Muscle layer of colon (tissue), 2 donors: ENCODE results near the gene ITIH5.

Source experiments
- H3K27ac ChIP-seq: one replicate; pipeline ENCODE4 v1.7.0; 2013; ENCODE audit warnings: low read depth, mild to moderate bottlenecking, low read length, moderate library complexity
- H3K27me3 ChIP-seq, 2 donors: one replicate each; pipeline ENCODE4 v1.7.0; 2013; ENCODE audit warnings: low read length in 2 of 2, mild to moderate bottlenecking in 2 of 2; ENCODE audit not compliant: insufficient read depth in 2 of 2, control insufficient read depth in 1 of 2
- H3K36me3 ChIP-seq: one replicate; pipeline ENCODE4 v1.7.0; 2013; ENCODE audit warnings: mild to moderate bottlenecking, low read length; ENCODE audit not compliant: insufficient read depth
- H3K4me1 ChIP-seq: one replicate; pipeline ENCODE4 v1.7.0; 2013; ENCODE audit warnings: mild to moderate bottlenecking, low read length; ENCODE audit not compliant: insufficient read depth
- H3K4me3 ChIP-seq, 2 donors: one replicate each; pipeline ENCODE4 v1.7.0; 2013; ENCODE audit warnings: low read length in 2 of 2, low read depth in 1 of 2, mild to moderate bottlenecking in 1 of 2, moderate library complexity in 1 of 2
- H3K9ac ChIP-seq: one replicate; pipeline ENCODE4 v1.7.0; 2013; ENCODE audit warnings: low read length
- H3K9me3 ChIP-seq: one replicate; pipeline ENCODE4 v1.7.0; 2013; ENCODE audit warnings: mild to moderate bottlenecking, low read length
- donor health status: abdominal sarcoma.
- donor health status: Adenocarcinoma of cecum.

ITIH5 gene

DNA sequence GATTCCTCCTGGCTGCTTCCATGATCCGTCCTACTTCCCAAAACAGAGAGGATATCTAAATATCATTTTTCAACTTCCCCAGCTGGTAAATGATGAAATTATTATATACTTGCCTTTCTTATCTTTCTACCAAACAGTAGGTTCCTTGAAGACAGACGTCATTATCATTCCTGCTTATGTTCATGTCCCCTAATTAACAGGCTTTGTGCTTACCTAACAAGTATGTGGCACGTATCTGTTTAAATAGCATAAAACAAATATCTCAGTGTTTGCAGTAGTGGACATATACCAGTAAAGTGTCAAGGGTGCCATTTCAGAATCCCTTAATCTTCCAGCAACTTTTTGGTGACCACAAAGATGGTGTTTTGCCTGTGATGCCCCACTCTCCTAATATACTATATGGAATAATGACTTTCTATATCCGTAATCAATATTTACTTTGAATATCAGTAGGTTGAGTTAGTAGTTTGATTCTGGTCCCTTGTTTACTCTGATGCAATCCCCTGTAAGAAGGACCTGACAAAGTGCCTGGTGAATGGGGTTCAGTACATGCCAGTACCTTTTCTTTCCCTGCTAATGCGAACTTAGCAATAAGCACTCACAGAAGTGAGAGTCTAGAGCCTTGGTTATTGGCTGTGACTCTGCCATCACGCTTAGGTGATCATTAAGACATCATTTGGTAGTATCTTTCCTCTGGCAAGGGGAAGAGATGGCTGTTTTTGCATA, 124.4 kb downstream of the ITIH5 start:
- H3K36me3 ChIP-seq, result no peaks in the 10 kb centered on the region
- no peaks in the 10 kb centered on the region for H3K9me3 ChIP-seq
- H3K9ac ChIP-seq, result peak overlapping the region; percentile 69
- peaks cover 54% of the 10 kb centered on the region for H3K4me1 ChIP-seq
- H3K27me3 ChIP-seq, result no peaks in the 10 kb centered on the region
- peak overlapping the region; percentile 83 for H3K27ac ChIP-seq
- H3K4me3 ChIP-seq, result peak overlapping the region in 1 of 2 donors; percentile 37

DNA sequence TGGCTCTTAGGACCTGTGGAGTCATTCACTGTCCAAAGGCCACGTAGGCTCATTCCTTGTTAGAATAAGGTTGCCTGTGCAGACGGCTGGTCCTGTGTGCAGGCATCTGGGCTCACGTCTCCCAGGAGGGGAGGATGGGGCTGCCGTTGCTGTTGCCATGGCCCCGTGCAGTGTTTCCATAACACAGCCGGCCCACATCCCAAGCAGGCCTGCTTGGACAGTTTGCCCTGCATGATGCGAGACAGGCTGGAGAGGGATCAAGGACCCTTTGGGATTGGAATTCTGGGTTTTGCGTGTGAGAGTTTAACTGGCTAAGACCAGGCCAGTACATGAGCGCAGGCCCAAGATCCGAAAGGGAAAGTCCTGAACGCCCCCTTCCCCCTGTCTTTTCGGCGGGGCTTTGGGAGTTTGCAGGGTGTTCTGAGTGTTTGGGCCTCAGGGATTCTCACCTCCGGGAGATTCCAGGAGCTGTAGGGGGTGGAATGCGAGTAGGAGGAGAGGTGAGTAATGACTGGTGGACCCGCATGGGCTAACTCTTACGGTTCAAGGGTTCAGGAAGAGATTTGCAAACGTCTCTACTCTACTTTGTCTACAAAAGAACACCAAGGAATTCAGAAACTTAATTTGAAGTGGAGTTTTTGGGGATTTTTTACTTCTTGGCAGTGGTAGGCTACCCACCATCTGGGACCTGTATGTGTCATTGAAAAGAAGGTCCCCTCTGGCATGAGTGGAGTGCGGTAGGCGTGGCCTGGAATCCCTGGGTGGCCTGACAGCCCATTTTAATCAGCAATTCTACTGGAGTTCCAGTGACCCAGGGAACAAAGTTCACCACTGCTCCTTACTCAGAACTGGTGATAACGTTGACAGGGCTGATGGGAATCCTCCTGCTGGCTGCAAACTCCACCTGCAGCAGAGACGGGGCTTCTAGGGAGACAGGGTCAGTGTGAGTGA, 125.4 kb downstream of the ITIH5 start:
- Histone ChIP-seq H3K36me3 (no peaks in the 10 kb centered on the region), H3K27ac (peak overlapping the region; percentile 83), H3K4me3 (peak overlapping the region; percentile 10 to 37), H3K27me3 (no peaks in the 10 kb centered on the region), H3K9me3 (no peaks in the 10 kb centered on the region), H3K9ac (peak overlapping the region; percentile 69), H3K4me1 (peaks cover 51% of the 10 kb centered on the region)

DNA sequence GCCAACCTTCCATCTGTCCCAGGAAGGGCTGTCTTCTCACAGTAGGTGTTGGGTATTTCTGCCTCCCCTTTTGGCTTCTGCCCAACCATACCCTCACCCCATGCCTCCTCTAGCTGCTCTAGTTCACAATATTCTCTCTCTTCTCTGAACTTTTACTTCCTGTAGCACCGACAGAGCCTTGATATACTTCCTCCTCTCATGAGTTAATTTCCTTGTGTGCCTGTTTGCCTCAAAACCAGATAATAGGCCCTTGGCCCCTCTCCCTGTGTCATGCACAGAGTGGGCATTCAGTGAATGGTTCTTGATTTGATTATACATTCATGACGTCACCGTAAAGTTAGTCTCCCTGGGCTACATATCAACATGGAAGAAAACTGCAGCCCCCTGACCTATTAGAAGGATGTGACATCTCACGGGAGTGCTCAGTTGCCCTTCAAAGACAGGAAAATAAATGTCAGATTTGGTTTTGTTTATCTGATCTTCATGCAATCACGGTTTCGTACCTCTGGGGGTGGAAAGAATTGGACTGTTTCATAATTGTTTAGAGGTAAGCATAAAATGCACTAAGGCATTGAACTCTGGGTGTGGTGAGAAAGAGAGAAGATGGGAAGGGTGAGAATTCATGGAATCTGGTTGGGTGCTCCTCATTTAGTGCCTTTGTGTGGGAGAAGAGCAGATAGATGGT, 127.7 kb downstream of the ITIH5 start:
- Histone ChIP-seq H3K27ac (peak overlapping the region; percentile 4), H3K27me3 (no peaks in the 10 kb centered on the region), H3K9ac (no peak overlapping the region), H3K4me3 (no peak overlapping the region), H3K4me1 (peaks cover 41% of the 10 kb centered on the region), H3K36me3 (no peaks in the 10 kb centered on the region), H3K9me3 (no peaks in the 10 kb centered on the region)

DNA sequence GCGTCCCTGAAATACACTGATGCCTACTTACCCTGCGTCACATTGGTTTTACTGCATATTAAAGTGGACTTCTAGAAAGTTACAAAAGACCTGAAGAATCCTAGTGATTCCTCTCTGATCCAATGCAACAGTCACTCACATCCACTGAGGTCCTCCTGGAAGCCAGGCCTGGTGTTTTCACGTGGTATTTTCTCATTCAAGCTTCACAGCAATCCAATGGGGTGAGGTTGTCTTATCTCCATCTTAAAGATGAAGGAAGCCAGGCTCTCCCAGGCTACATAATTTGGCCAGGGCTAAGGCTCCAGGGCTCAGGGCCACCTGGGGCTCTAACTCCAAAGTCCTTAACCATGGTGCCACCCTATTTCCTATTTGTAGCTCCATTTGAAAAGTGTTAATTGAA, 129.6 kb downstream of the ITIH5 start:
- no peak overlapping the region for H3K9ac ChIP-seq
- no peaks in the 10 kb centered on the region for H3K36me3 ChIP-seq
- no peaks in the 10 kb centered on the region for H3K9me3 ChIP-seq
- no peaks in the 10 kb centered on the region for H3K27me3 ChIP-seq
- H3K4me1 ChIP-seq, result peaks cover 25% of the 10 kb centered on the region
- no peak overlapping the region for H3K4me3 ChIP-seq
- H3K27ac ChIP-seq, result no peak overlapping the region

DNA sequence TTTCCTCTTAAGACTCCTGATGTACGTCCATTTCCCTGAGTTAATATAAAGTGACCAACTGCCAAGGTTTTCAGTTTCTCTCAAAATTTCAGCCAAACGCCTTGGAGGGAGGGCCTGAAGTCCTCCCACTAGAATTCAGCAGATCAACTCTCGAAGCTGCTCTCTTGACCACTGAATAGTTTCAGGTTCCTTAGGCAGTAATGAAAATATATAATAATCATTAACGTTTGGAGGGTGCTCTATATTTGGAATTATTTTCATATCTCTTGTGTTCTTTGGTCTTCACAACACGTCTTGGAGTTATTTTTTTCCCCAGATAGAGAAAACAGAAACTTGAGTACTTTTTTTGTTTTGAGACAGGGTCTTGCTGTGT, 132.3 kb downstream of the ITIH5 start:
- Histone ChIP-seq H3K9ac (no peak overlapping the region), H3K27me3 (no peaks in the 10 kb centered on the region), H3K4me1 (peaks cover 2% of the 10 kb centered on the region), H3K9me3 (no peaks in the 10 kb centered on the region), H3K4me3 (no peak overlapping the region), H3K27ac (peak overlapping the region; percentile 17), H3K36me3 (no peaks in the 10 kb centered on the region)

DNA sequence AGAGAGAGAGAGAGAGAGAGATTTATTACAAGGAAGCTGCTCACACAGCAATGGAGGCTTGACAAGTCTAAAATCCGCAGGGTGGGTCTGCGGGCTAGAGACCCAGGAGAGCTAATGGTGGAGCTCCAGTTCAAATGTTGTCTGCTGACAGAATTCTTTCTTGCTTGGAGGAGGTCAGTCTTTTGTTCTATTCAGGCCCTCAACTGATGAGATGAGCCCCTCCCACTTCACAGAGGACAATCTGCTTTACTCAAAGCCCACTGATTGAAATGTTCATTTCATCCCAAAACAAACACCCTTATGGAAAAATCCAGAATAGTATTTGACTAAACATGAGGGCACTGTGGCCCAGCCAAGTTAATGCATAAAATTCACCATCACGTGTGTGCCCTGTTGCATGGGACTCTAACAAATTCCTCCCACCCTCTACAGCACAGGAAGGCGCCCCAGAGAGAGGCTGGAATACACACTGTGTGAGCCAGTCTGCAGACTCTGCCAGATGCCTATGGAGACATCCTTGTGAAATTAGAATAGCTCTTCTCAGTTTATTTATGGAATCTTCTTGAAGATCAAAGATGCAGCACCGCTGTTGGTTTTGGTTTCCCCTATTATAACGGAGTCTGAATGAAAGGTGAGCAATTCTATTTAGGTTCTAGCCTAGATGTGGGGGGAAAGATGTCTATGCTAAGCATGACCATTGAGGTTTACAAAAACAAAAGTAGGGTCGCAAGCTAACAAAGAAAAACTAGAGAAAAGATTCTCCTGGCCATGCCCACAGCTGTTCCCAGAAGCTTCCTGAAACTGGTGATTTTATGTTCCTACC, 132.9 kb downstream of the ITIH5 start:
- Histone ChIP-seq H3K9ac (no peak overlapping the region), H3K27ac (peak overlapping the region; percentile 17)

DNA sequence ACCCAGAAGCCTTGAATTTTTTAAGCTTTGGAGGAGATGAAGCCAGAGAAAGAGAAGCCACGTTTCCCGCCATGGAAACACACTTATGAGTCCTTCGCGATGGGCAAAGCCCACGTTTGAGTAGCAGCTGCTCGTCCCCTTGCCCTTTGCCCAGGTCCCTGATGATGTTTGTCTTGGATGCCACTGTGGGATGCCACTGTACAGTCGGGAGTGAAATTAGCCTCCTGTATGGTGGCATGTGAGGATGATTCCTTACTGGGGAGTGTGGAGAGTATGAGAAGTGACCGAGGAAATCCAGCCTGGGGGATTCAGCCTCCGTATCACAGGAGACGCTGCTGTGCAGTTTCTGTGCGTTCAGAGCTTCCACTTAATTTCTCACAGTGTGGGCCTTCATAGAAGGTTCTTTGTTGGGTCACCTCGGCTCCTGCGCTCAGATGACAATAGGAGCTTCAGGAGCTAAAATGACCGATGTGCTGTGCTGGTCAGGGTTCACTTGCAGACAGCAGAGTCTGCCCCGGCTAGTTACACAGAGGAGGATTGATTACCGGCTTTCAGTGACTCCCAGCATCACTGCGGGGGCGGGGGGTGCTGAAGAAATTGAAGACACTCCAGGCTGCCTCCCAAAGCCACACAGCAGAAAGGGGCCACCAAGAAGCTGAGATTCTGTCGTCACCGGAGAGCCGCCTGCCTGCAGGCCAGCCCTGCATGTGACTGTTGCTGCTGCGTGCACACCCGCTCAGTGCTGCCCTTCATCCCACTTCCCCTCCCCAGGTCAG, 133.9 kb downstream of the ITIH5 start:
- H3K36me3 ChIP-seq, result no peaks in the 10 kb centered on the region
- no peaks in the 10 kb centered on the region for H3K9me3 ChIP-seq
- no peak overlapping the region for H3K4me3 ChIP-seq
- no peaks in the 10 kb centered on the region for H3K4me1 ChIP-seq
- no peaks in the 10 kb centered on the region for H3K27me3 ChIP-seq
- no peak overlapping the region for H3K27ac ChIP-seq
- no peak overlapping the region for H3K9ac ChIP-seq

More for the DNA sequence above, 132.9 kb downstream of the ITIH5 start:
- H3K9me3 ChIP-seq, result no peaks in the 10 kb centered on the region
- H3K4me3 ChIP-seq, result no peak overlapping the region
- no peaks in the 10 kb centered on the region for H3K4me1 ChIP-seq
- H3K27me3 ChIP-seq, result no peaks in the 10 kb centered on the region
- H3K36me3 ChIP-seq, result no peaks in the 10 kb centered on the region

DNA sequence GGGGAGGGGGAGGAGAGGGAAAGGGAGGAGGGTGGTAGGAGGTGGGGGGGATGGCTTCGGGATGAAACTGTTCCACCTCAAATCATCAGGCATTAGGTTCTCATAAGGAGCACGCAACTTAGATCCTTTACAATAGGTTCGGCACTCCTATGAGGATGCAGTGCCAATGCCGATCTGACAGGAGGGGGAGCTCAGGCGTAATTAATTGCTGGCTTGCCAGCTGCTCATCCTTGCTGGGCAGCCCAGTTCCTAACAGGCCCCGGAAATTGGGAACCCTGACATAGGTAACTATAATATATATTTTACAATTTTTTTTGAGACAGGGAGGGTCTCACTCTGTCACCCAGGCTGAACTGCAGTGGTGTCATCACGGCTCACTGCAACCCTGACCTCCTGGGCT, 137.1 kb downstream of the ITIH5 start:
- H3K9me3 ChIP-seq, result no peaks in the 10 kb centered on the region
- no peak overlapping the region for H3K4me3 ChIP-seq
- no peak overlapping the region for H3K27ac ChIP-seq
- no peaks in the 10 kb centered on the region for H3K27me3 ChIP-seq
- no peaks in the 10 kb centered on the region for H3K4me1 ChIP-seq
- no peak overlapping the region for H3K9ac ChIP-seq
- no peaks in the 10 kb centered on the region for H3K36me3 ChIP-seq

DNA sequence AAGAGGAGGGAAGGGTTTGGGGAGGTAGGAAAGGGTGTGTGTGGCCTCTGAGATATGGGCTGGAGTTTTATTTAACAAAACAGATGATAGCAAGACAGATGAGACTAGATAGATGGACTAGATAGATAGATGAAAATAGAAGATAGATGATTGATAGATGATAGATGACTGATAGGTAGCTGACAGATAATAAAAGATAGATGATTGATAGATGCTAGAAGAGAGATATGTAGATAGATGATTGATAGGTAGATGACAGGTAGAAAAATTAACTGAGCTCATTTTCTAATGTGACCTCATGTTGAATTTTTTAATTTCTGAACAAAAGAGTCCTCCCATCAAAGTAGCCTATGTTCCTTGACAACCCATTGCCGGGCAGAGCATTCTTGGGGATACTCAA, 139.3 kb downstream of the ITIH5 start:
- H3K4me3 ChIP-seq, result no peak overlapping the region
- H3K9ac ChIP-seq, result no peak overlapping the region
- no peaks in the 10 kb centered on the region for H3K9me3 ChIP-seq
- no peaks in the 10 kb centered on the region for H3K27me3 ChIP-seq
- H3K4me1 ChIP-seq, result no peaks in the 10 kb centered on the region
- H3K36me3 ChIP-seq, result no peaks in the 10 kb centered on the region
- H3K27ac ChIP-seq, result no peak overlapping the region

DNA sequence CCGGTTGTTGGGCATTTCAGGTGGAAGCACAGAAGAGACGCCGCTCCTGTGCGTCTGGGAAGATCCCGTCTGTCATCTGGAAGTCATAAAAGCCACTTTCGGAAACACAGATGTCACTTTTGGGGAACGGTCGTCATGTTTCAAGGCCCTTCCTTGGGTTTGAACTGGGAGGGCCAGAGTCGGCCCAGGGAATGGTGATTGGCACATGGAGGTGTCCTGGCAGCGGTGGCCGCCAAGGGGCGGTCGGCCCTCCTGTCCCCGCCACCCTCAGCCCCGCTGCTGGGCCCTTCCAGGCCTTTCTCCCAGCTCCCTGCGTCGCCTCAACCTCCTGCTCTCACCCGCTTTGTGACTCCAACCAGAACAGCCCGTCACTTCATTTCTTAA, 140.8 kb downstream of the ITIH5 start:
- no peak overlapping the region for H3K4me3 ChIP-seq
- H3K9ac ChIP-seq, result no peak overlapping the region
- H3K36me3 ChIP-seq, result no peaks in the 10 kb centered on the region
- H3K9me3 ChIP-seq, result no peaks in the 10 kb centered on the region
- no peaks in the 10 kb centered on the region for H3K4me1 ChIP-seq
- no peaks in the 10 kb centered on the region for H3K27me3 ChIP-seq
- no peak overlapping the region for H3K27ac ChIP-seq
